Measurements from ENCODE around the gene EFNA2. TPM values are rescaled to one million over a fixed set of nuclear protein-coding genes. Genes with fewer than 3 reads are reported as not detected.
A peak's percentile ranks its signal among the peaks of the same experiment; 100 is the strongest.

EFNA2 gene
- polyA plus RNA-seq, 1 of the 3 experiments (the other 2 are of a cell fraction) = 1.1 TPM

DNA sequence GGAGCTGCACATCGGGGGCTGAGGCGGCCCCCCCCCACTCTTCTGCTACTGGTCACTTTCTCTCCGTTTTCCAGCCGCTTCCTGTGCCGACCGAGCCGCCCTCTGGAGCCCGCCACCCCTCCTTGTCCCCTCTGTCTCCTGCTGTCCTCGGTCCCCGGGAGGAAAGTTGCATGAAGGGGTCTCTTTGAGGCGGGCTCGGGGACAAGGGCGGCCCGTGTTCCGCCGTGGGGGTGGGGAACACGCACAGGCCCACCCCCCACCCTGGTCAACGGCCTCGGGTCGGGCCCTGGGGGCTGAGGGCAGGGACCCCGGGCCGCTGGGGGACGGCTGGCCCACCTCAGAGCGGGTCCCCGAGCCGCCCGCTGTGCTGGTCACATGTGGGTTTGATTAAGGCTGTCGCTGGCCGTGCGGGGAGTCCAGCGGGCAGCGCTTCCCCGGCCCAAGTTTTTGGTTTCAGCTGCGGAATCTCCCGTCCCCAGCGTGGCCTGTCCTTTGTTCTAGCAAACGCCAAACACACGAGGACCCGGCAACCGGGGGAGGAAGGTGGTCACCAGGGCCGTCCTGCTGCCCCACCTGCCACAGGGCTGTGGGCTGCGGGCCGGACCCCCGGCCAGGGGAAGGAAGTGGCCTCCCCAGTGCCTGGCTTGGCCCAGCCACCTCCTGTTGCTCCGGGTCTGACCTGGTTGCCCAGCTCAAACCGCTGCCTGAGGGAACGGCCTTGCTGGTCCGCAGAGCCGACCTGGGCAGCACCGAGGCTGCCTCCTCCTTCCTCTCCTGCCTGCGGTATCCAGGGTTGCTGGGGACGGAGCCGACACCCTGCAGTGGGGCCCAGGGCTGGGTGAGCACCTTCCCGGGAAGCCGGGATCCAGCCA is 1.9 kb downstream of the EFNA2 start:
- no peak for TF ChIP-seq CHD2 (IDR thresholded peaks at IDR 0.05; ENCODE audit: low read length, partially characterized antibody)
- no peak for TF ChIP-seq MEF2A (IDR thresholded peaks at IDR 0.05; ENCODE audit: borderline replicate concordance, low read depth)
- peak; percentile 72 for TF ChIP-seq TCF12 (IDR thresholded peaks at IDR 0.05)
- TF ChIP-seq GATA2 (CRISPR knock-in tag; IDR thresholded peaks at IDR 0.05) = no peak
- no peak for TF ChIP-seq FOXJ3 (CRISPR knock-in tag; IDR thresholded peaks at IDR 0.05)
- no peak for TF ChIP-seq USF2 (IDR thresholded peaks at IDR 0.05; ENCODE audit: borderline replicate concordance, low read depth, low read length)
- peak; percentile 66; the same call in 1 of the 2 replicates for TF ChIP-seq MXI1 (IDR thresholded peaks at IDR 0.05; ENCODE audit: low read depth, low read length)
- DNase-seq = peak; percentile 92
- no peaks in the 10 kb centered on the region for H3K27me3 ChIP-seq (ENCODE audit: insufficient read depth)

GRCh38 chr19:1288226-1288612 is 2.5 kb downstream of the EFNA2 start:
- H3K4me3 ChIP-seq (ENCODE audit: low read depth in 2 of 2, low read length in 1 of 2) = peak overlapping the region in 1 of 2 experiments; percentile 57; a peak in 1 of 4 replicates
- CTCF ChIA-PET = interaction anchor here (1.0 to 1.9 kb wide), 2 partner anchors 9 to 44 kb away, joined by 4 to 8 read pairs; no protein-coding TSS in a partner anchor
- H3K4me2 ChIP-seq = peak overlapping the region; percentile 75; the same call in 1 of the 2 replicates
- H3K79me2 ChIP-seq (ENCODE audit: insufficient read depth) = no peaks in the 10 kb centered on the region
- no peak for DNase-seq
- H3K4me1 ChIP-seq (ENCODE audit: control insufficient read depth in 1 of 2, insufficient read depth in 2 of 2, low read depth in 1 of 2, low read length in 1 of 2) = peaks cover 0 to 8% of the 10 kb centered on the region in 2 experiments; a peak in 1 of 4 replicates
- H3K9me3 ChIP-seq = no peaks in the 10 kb centered on the region
- H3K9ac ChIP-seq = no peak overlapping the region
- H3K9me2 ChIP-seq = no peaks in the 10 kb centered on the region
- peak overlapping the region in 1 of 2 experiments; percentile 74; a peak in 2 of 4 replicates for H3K27ac ChIP-seq (ENCODE audit: low read depth in 2 of 2, low read length in 1 of 2)
- POLR2A ChIA-PET = interaction anchor here (2.2 kb wide), 1 partner anchor 19 kb away, joined by 10 read pairs; the partner anchor contains the start of gene CIRBP
- TF ChIP-seq RFX5 (IDR thresholded peaks at IDR 0.05; ENCODE audit: low read length) = no peak
- TF ChIP-seq SMC3 (IDR thresholded peaks at IDR 0.05; ENCODE audit: low read depth, low read length) = no peak
- no peak for TF ChIP-seq NRF1 (IDR thresholded peaks at IDR 0.05; ENCODE audit: low read depth, low read length)
- no peak for TF ChIP-seq ELF1 (IDR thresholded peaks at IDR 0.05)
- TF ChIP-seq EZH2phosphoT487 (IDR thresholded peaks at IDR 0.05; ENCODE audit: borderline replicate concordance, low read depth) = no peak
- TF ChIP-seq FOXJ3 (CRISPR knock-in tag; IDR thresholded peaks at IDR 0.05) = no peak
- TF ChIP-seq IRF3 (IDR thresholded peaks at IDR 0.05; ENCODE audit: low read depth, low read length) = no peak
- peaks cover 11% of the 10 kb centered on the region for H3F3A ChIP-seq (replicated peaks; ENCODE audit: insufficient read depth)
- H2AFZ ChIP-seq (ENCODE audit: low read depth) = no peak overlapping the region
- no peaks in the 10 kb centered on the region for H4K20me1 ChIP-seq (ENCODE audit: insufficient read depth)
- H3K36me3 ChIP-seq (replicated peaks in 1 of 2; ENCODE audit: control insufficient read depth in 1 of 2, insufficient read depth in 2 of 2, low read length in 1 of 2) = no peaks in the 10 kb centered on the region
- H3K27me3 ChIP-seq (ENCODE audit: insufficient read depth) = no peaks in the 10 kb centered on the region
- WGBS (ENCODE audit: low lambda C conversion rate) = 98% methylated on average over 8 of the region's 18 CpGs

More for the DNA sequence above, 1.9 kb downstream of the EFNA2 start:
- Histone ChIP-seq H3K27ac (ENCODE audit: low read depth in 2 of 2, low read length in 1 of 2) (peak overlapping the region in 1 of 2 experiments; percentile 74; a peak in 2 of 4 replicates), H3K4me1 (ENCODE audit: control insufficient read depth in 1 of 2, insufficient read depth in 2 of 2, low read depth in 1 of 2, low read length in 1 of 2) (peaks cover 0 to 8% of the 10 kb centered on the region in 2 experiments; a peak in 1 of 4 replicates), H2AFZ (ENCODE audit: low read depth) (no peak overlapping the region), H3K4me2 (peak overlapping the region; percentile 75), H4K20me1 (ENCODE audit: insufficient read depth) (no peaks in the 10 kb centered on the region), H3K9me3 (no peaks in the 10 kb centered on the region), H3K4me3 (ENCODE audit: low read depth in 2 of 2, low read length in 1 of 2) (peak overlapping the region; percentile 57 to 63; a peak in 3 of 4 replicates), H3K36me3 (replicated peaks in 1 of 2; ENCODE audit: control insufficient read depth in 1 of 2, insufficient read depth in 2 of 2, low read length in 1 of 2) (no peaks in the 10 kb centered on the region), H3F3A (replicated peaks; ENCODE audit: insufficient read depth) (peaks cover 11% of the 10 kb centered on the region), H3K79me2 (ENCODE audit: insufficient read depth) (no peaks in the 10 kb centered on the region), H3K9ac (no peak overlapping the region), H3K9me2 (no peaks in the 10 kb centered on the region)
- 23% methylated on average over 28 of the region's 55 CpGs for WGBS (ENCODE audit: low lambda C conversion rate)
- ChIA-PET POLR2A (interaction anchor here (1.2 to 2.2 kb wide), 2 partner anchors 18 to 73 kb away, joined by 3 to 10 read pairs; partner anchors contain the start of gene CIRBP), CTCF (interaction anchor here (1.0 to 1.9 kb wide), 7 partner anchors 8 to 385 kb away, joined by 3 to 8 read pairs (median 4); no protein-coding TSS in a partner anchor)

Data from SK-N-SH (cell line).